Cortex of kidney (tissue), 1 donor: ENCODE measurements around the gene LY6G5C.

Experiments
- DNase-seq: peaks from one replicate; lab custom pipeline; 2025; lab: John Stamatoyannopoulos, UW

LY6G5C gene

GRCh38 chr6:31680226-31681134, at the start of gene LY6G5C:
TSS of gene LY6G5C (minus strand) at chr6:31681067. CDS start at chr6:31680373, 694 bp downstream.
- DNase-seq = no peak

GRCh38 chr6:31729979-31730630, 49.2 kb upstream of the LY6G5C start:
- peak; percentile 47 for DNase-seq

- DNase-seq = no peak
Observed at GRCh38 chr6:31729515-31729978, 48.7 kb upstream of the LY6G5C start.

- DNase-seq = no peak
Observed at GRCh38 chr6:31728767-31729514, 48.1 kb upstream of the LY6G5C start, which contains the start of gene DDAH2. TSS of gene DDAH2 (minus strand) at chr6:31729299. CDS start at chr6:31729161, 138 bp downstream.

GRCh38 chr6:31727717-31728671, 47.1 kb upstream of the LY6G5C start:
- DNase-seq = no peak

- DNase-seq = no peak
Observed at GRCh38 chr6:31727034-31727716, 46.3 kb upstream of the LY6G5C start.

- DNase-seq = no peak
Observed at GRCh38 chr6:31725502-31726350, 44.9 kb upstream of the LY6G5C start.

GRCh38 chr6:31723980-31724691, 43.3 kb upstream of the LY6G5C start:
- DNase-seq = no peak

GRCh38 chr6:31723245-31723979, 42.5 kb upstream of the LY6G5C start, which contains the start of gene MPIG6B:
TSS of gene MPIG6B (plus strand) at chr6:31723373. CDS start at chr6:31723384, 11 bp downstream.
- DNase-seq = no peak

GRCh38 chr6:31722173-31722572, 41.3 kb upstream of the LY6G5C start:
- no peak for DNase-seq

- DNase-seq = no peak
Observed at GRCh38 chr6:31721351-31722020, 40.6 kb upstream of the LY6G5C start, which contains the start of gene LY6G6C. TSS of gene LY6G6C (minus strand) at chr6:31721746. CDS start at chr6:31721679, 67 bp downstream.

- no peak for DNase-seq
Observed at GRCh38 chr6:31720196-31720770, 39.4 kb upstream of the LY6G5C start.

GRCh38 chr6:31719001-31719400, 38.1 kb upstream of the LY6G5C start:
- DNase-seq = no peak

- DNase-seq = no peak
Observed at GRCh38 chr6:31718265-31718664, 37.4 kb upstream of the LY6G5C start.

- no peak for DNase-seq
Observed at GRCh38 chr6:31717499-31718222, 36.8 kb upstream of the LY6G5C start.
